ENCODE measurements around the gene C18orf63.

C18orf63 gene

GRCh38 chr18:74375999-74376398 is 60.4 kb downstream of the C18orf63 start:
- no peak for DNase-seq (ENCODE audit: low read depth in 2 of 2, low spot score in 1 of 2)

GRCh38 chr18:74376523-74376922 is 60.9 kb downstream of the C18orf63 start:
- DNase-seq (ENCODE audit: low read depth in 2 of 2, low spot score in 1 of 2): no peak

GRCh38 chr18:74377776-74378175 is 62.1 kb downstream of the C18orf63 start:
- no peak for DNase-seq (ENCODE audit: low read depth in 2 of 2, low spot score in 1 of 2)

- no peak for DNase-seq (ENCODE audit: low read depth in 2 of 2, low spot score in 1 of 2)
Measured at GRCh38 chr18:74378179-74378682, 62.6 kb downstream of the C18orf63 start.

- no peak for DNase-seq (ENCODE audit: low read depth in 2 of 2, low spot score in 1 of 2)
Measured at GRCh38 chr18:74380916-74381315, 65.3 kb downstream of the C18orf63 start.

GRCh38 chr18:74381621-74382295 is 66.1 kb downstream of the C18orf63 start:
- DNase-seq (ENCODE audit: low read depth in 2 of 2, low spot score in 1 of 2): no peak

- DNase-seq (ENCODE audit: low read depth in 2 of 2, low spot score in 1 of 2): no peak
Measured at GRCh38 chr18:74382481-74383017, 66.9 kb downstream of the C18orf63 start.

- DNase-seq (ENCODE audit: low read depth in 2 of 2, low spot score in 1 of 2): no peak
Measured at GRCh38 chr18:74387383-74387782, 71.7 kb downstream of the C18orf63 start.

GRCh38 chr18:74388227-74388626 is 72.6 kb downstream of the C18orf63 start:
- DNase-seq (ENCODE audit: low read depth in 2 of 2, low spot score in 1 of 2): no peak

GRCh38 chr18:74389171-74389927 is 73.7 kb downstream of the C18orf63 start:
- DNase-seq (ENCODE audit: low read depth in 2 of 2, low spot score in 1 of 2): no peak

- DNase-seq (ENCODE audit: low read depth in 2 of 2, low spot score in 1 of 2): no peak
Measured at GRCh38 chr18:74389991-74390390, 74.4 kb downstream of the C18orf63 start.

GRCh38 chr18:74390900-74391299 is 75.3 kb downstream of the C18orf63 start:
- DNase-seq (ENCODE audit: low read depth in 2 of 2, low spot score in 1 of 2): no peak

- no peak for DNase-seq (ENCODE audit: low read depth in 2 of 2, low spot score in 1 of 2)
Measured at GRCh38 chr18:74392323-74392722, 76.7 kb downstream of the C18orf63 start.

GRCh38 chr18:74395006-74395405 is 79.4 kb downstream of the C18orf63 start:
- no peak for DNase-seq (ENCODE audit: low read depth in 2 of 2, low spot score in 1 of 2)

- no peak for DNase-seq (ENCODE audit: low read depth in 2 of 2, low spot score in 1 of 2)
Measured at GRCh38 chr18:74395648-74396154, 80.1 kb downstream of the C18orf63 start.

GRCh38 chr18:74396171-74397169 is 80.8 kb downstream of the C18orf63 start:
- no peak for DNase-seq (ENCODE audit: low read depth in 2 of 2, low spot score in 1 of 2)

GRCh38 chr18:74397572-74397971 is 81.9 kb downstream of the C18orf63 start:
- DNase-seq (ENCODE audit: low read depth in 2 of 2, low spot score in 1 of 2): no peak

- no peak for DNase-seq (ENCODE audit: low read depth in 2 of 2, low spot score in 1 of 2)
Measured at GRCh38 chr18:74399091-74399887, 83.7 kb downstream of the C18orf63 start.

GRCh38 chr18:74400813-74401212 is 85.2 kb downstream of the C18orf63 start:
- DNase-seq (ENCODE audit: low read depth in 2 of 2, low spot score in 1 of 2): no peak

All from stimulated activated CD8-positive, alpha-beta memory T cell treated with anti-CD3 and anti-CD28 coated beads, Interleukin-4, amount 100 ng/mL, for 1 hour (primary cell).